NOMO-1 treated with DMSO at 0.1 percent for 48 hours (cell line): Measurements from ENCODE around the gene PPP1R1C.
A peak's percentile ranks its signal among the peaks of the same experiment; 100 is the strongest.

Experiments used
- DNase-seq: peaks from one replicate; lab custom pipeline; 2025; ENCODE audit not compliant: unreplicated experiment; lab: John Stamatoyannopoulos, UW

Gene PPP1R1C

GRCh38 chr2:182062329-182062972, 76.8 kb downstream of the PPP1R1C start:
- no peak for DNase-seq

- no peak for DNase-seq
Measured at GRCh38 chr2:182064019-182064778, 78.5 kb downstream of the PPP1R1C start.

GRCh38 chr2:182066400-182067087, 80.9 kb downstream of the PPP1R1C start:
- DNase-seq = no peak

GRCh38 chr2:182067393-182067792, 81.7 kb downstream of the PPP1R1C start:
- no peak for DNase-seq

GRCh38 chr2:182068811-182069210, 83.2 kb downstream of the PPP1R1C start:
- DNase-seq = no peak

GRCh38 chr2:182069416-182069815, 83.8 kb downstream of the PPP1R1C start:
- no peak for DNase-seq

- no peak for DNase-seq
Measured at GRCh38 chr2:182069908-182070307, 84.3 kb downstream of the PPP1R1C start.

GRCh38 chr2:182070736-182071135, 85.1 kb downstream of the PPP1R1C start:
- DNase-seq = no peak

- DNase-seq = no peak
Measured at GRCh38 chr2:182072861-182073260, 87.2 kb downstream of the PPP1R1C start.

GRCh38 chr2:182073613-182074012, 88.0 kb downstream of the PPP1R1C start:
- no peak for DNase-seq

GRCh38 chr2:182077023-182077422, 91.4 kb downstream of the PPP1R1C start:
- no peak for DNase-seq

- DNase-seq = peak; percentile 65
Measured at GRCh38 chr2:182077448-182078142, 91.9 kb downstream of the PPP1R1C start.

GRCh38 chr2:182078988-182079602, 93.4 kb downstream of the PPP1R1C start:
- DNase-seq = no peak

- peak; percentile 67 for DNase-seq
Measured at GRCh38 chr2:182080493-182080892, 94.8 kb downstream of the PPP1R1C start.

GRCh38 chr2:182081602-182082260, 96.1 kb downstream of the PPP1R1C start:
- no peak for DNase-seq

- DNase-seq = no peak
Measured at GRCh38 chr2:182088681-182089320, 103.1 kb downstream of the PPP1R1C start.

GRCh38 chr2:182090486-182090885, 104.8 kb downstream of the PPP1R1C start:
- DNase-seq = no peak

- DNase-seq = peak; percentile 62
Measured at GRCh38 chr2:182097571-182098164, 112.0 kb downstream of the PPP1R1C start.

GRCh38 chr2:182098648-182099047, 113.0 kb downstream of the PPP1R1C start:
- no peak for DNase-seq

- DNase-seq = no peak
Measured at GRCh38 chr2:182101263-182101662, 115.6 kb downstream of the PPP1R1C start.
